Coronary artery (tissue), 2 donors: ENCODE results near the gene ADCY2.

ENCODE experiments used
- DNase-seq: peaks from one replicate; pipeline ENCODE4 v3.0.0-alpha.2; 2017; ENCODE audit warnings: low spot score
- H3K27ac ChIP-seq, 2 donors: fragments of 200-600 bp; sonication (generic); one replicate each; pipeline ENCODE4 v1.5.1; 2016 to 2019
- H3K4me3 ChIP-seq: fragments of 200-600 bp; sonication (generic); 2 replicates; pipeline ENCODE4 v1.5.1; 2016; ENCODE audit warnings: mild to moderate bottlenecking, moderate library complexity
- TF ChIP-seq, protein P1 (sequence below): fragments of 200-600 bp; sonication (generic); IDR thresholded peaks from one replicate; pipeline ENCODE4 v1.5.1; 2019; ENCODE audit warnings: antibody characterized with exemption

The ADCY2 gene

DNA sequence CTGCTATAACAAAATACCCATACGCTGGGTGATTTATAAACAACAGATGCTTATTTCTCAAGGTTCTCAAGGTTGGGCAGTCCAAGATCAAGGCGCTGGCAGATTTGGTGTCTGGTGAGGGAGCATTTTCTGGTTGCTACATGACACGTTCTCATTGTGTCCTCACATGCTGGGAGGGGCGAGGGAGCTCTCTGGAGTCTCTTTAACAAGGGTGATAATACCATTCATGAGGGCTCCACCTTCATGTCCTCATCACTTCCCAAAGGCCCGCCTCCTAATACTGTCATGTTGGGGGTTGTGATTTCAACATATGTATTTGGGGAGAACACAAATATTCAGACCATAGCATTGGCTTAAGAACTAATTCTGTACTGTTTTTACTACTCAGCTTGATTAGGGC, 450.4 kb downstream of the ADCY2 start:
- Histone ChIP-seq H3K4me3 (no peak overlapping the region), H3K27ac (no peak overlapping the region)
- TF ChIP-seq, protein P1, sequence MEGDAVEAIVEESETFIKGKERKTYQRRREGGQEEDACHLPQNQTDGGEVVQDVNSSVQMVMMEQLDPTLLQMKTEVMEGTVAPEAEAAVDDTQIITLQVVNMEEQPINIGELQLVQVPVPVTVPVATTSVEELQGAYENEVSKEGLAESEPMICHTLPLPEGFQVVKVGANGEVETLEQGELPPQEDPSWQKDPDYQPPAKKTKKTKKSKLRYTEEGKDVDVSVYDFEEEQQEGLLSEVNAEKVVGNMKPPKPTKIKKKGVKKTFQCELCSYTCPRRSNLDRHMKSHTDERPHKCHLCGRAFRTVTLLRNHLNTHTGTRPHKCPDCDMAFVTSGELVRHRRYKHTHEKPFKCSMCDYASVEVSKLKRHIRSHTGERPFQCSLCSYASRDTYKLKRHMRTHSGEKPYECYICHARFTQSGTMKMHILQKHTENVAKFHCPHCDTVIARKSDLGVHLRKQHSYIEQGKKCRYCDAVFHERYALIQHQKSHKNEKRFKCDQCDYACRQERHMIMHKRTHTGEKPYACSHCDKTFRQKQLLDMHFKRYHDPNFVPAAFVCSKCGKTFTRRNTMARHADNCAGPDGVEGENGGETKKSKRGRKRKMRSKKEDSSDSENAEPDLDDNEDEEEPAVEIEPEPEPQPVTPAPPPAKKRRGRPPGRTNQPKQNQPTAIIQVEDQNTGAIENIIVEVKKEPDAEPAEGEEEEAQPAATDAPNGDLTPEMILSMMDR: no peak
- DNase-seq: no peak

DNA sequence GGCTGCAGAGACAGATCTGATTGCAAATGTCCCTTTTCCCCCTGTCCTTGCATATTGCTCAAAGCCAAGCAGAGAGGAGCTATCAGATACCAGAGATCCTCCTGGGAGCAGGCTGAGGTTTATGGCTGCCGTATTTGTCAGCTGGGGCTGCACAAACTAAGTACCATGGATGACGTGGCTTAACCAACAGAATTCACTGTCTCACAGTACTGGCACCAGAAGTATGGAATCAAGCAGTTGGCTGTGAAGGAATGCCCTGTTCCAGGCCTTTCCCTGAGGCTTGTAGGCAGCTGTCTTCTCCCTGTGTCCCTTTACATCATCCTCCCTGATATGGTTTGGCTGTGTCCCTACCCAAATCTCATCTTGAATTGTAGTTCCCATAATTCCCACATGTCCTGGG, 452.4 kb downstream of the ADCY2 start:
- H3K4me3 ChIP-seq: no peak overlapping the region
- TF ChIP-seq, protein P1: no peak
- no peak for DNase-seq
- no peak overlapping the region for H3K27ac ChIP-seq

DNA sequence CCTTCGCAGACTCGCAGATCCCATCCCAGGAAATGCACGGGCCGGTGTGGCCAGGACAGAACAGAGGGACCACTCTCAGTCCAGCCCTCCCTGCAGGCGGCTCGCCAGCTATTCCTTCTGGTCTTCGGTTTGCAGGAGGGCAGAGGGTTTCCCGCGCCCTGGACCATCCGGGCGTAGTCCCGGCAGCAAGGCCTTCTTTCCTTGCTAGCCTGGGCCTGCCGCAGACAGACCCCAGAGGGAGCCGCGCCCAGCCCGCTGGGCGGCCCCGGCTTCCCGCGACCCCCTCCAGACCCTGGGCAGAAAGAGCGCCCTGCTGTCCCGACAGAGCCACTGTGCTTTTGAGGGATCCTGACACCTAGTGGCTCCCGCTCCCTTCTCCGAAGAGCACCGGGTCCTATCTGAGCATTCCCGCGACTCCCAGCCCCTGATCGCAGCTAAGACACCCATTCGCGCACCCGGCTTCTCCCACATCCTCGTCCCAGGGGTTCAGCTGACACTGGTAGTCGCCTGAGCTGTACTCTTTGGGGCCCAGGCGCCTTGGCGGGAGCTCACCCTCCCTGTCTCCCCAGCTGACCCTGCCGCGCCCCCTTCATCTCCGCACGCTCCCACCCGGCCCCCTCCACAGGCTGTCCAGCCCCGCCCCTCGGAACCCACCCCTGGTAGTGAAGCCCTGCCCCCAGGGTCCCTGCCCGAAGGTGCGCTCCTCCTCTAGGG, 453.9 kb downstream of the ADCY2 start:
- Histone ChIP-seq H3K27ac (no peak overlapping the region), H3K4me3 (peak overlapping the region; percentile 85)
- TF ChIP-seq, protein P1: no peak
- no peak for DNase-seq

DNA sequence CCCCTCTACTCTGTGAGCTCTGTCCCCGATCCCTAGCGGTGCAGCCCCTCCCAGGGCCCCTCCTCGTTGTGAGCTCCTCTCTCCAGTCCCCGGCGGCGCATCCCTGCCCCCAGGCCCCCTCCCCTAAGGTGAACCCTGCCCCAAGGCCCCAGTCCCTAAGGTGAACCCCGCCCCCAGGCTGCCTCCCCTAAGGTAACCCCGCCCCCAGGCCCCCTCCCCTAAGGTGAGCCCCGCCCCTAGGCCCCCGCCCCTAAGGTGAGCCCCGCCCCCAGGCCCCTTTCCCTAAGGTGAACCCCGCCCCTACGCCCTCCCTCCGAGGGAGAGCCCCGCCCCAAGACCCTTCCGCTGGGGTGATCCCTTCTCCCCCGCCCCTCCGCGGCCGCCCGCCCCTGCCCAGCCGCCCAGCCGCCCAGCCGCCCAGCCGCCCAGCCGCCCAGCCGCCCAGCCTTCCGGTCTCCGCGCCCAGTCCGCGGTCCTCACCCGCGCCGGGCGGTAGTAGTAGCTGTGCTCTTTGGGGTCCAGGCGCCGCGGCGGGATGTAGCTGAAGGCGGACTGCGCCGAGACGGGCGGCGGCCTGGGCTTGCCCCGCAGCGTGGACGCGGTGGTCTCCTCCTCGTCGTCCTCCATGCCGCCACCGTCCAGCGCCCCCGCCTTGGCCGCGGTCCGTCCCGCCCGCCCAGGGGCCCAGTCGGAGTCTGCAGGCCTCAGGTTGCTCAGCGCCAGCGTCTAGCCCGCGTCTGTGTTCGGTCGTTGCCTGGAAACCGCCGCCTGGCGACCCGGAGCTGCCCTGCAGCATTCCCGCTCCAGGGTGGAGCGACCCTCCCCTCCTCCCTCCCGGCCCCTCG, 454.7 kb downstream of the ADCY2 start, which contains the start of gene CFAP90:
CFAP90 (minus strand) TSS at position 739 of the 845 bp plus-strand sequence; CDS start at position 627, 112 bp downstream.
- H3K27ac ChIP-seq: no peak within 1 kb of the TSS
- DNase-seq: no peak
- TF ChIP-seq, protein P1: no peak
- peak within 1 kb of the TSS; percentile 85 for H3K4me3 ChIP-seq

DNA sequence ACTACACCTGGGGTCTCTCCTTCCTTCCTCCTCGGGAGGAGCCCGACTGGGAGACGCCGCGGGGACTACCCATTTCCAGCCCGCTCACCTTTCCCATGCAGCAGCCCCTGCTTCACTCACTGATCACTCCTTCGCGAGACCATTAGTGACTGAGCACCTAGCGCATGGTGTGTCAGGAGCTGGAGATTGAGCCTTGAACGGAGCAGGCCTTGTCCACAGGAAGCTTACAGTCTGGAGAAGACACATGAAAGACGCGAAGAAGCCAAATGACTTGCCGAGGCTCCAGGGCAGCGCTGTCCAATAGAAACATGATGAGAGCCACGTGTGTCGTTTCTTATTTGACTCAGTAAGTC, 455.3 kb downstream of the ADCY2 start:
- Histone ChIP-seq H3K27ac (no peak overlapping the region), H3K4me3 (peak overlapping the region; percentile 85)
- TF ChIP-seq, protein P1: no peak
- no peak for DNase-seq

DNA sequence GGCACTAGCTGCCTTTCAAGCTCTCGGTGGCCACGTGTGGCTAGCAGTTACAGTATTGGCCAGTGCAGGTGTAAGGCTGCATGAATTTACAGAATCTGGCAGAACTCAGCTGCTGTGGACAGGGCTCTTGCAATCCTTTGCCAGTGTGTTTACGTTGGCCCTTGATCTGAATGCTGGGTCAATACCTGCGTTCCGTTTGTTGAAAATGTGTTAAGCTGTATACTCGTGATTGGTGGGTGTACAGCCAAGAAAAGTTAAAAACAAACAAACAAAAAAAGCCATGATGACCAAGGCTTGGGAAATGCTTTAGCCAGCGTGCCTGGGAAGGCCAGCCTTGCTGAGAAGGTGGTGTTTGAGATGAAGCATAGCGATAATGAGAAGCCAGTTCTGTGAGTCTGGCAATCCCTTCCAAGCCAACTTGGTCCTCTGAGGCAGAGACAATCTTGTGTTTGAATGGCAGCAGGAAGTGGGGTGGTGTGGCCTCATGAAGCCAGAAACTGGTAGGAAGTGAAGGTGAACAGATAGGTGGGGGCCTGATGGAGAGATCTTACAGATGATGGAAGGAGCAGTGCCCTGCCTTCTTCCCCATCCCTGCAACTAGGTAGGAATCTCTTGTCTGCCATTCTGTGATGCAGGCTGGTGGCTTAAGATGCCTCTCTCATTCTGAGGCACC, 455.8 kb downstream of the ADCY2 start:
- DNase-seq: no peak
- TF ChIP-seq, protein P1: no peak
- no peak overlapping the region for H3K27ac ChIP-seq
- H3K4me3 ChIP-seq: no peak overlapping the region
